HepG2 (cell line): ENCODE results near the gene TBCD. TPM values are rescaled to one million over a fixed set of nuclear protein-coding genes. Genes with fewer than 3 reads are reported as not detected.
A peak's percentile ranks its signal among the peaks of the same experiment; 100 is the strongest.

ENCODE experiments used
- GFI1 ChIP-seq: sonication (generic); formaldehyde crosslinking; IDR thresholded peaks from 2 replicates; pipeline ENCODE4 v1.5.0; 2020; ENCODE audit warnings: missing genetic modification reagents, mild to moderate bottlenecking, borderline replicate concordance
- IRF2 ChIP-seq: IDR thresholded peaks from 2 replicates; pipeline ENCODE4 v1.6.1; 2018; ENCODE audit warnings: missing genetic modification reagents, missing compliant biosample characterization
- SNRNP70 ChIP-seq: fragments of 200-400 bp; formaldehyde crosslinking; IDR thresholded peaks from 2 replicates; pipeline ENCODE4 v1.6.1; 2017; ENCODE audit warnings: mild to moderate bottlenecking, low read depth, low read length, moderate library complexity
- ZBTB38 ChIP-seq: sonication (generic); formaldehyde crosslinking; IDR thresholded peaks from 2 replicates; pipeline ENCODE4 v1.5.1; 2020; ENCODE audit warnings: mild to moderate bottlenecking, missing genetic modification reagents
- ZBTB42 ChIP-seq: sonication (generic); formaldehyde crosslinking; IDR thresholded peaks from 2 replicates; pipeline ENCODE4 v1.5.0; 2020; ENCODE audit warnings: mild to moderate bottlenecking, missing genetic modification reagents
- ZNF124 ChIP-seq: sonication (generic); formaldehyde crosslinking; IDR thresholded peaks from 2 replicates; pipeline ENCODE4 v1.4.0; 2020; ENCODE audit warnings: missing genetic modification reagents
- ZNF230 ChIP-seq: sonication (generic); formaldehyde crosslinking; IDR thresholded peaks from 2 replicates; pipeline ENCODE4 v1.4.0; 2020; ENCODE audit warnings: mild to moderate bottlenecking, missing genetic modification reagents
- ZNF337 ChIP-seq: sonication (generic); formaldehyde crosslinking; IDR thresholded peaks from 2 replicates; pipeline ENCODE4 v1.5.1; 2020; ENCODE audit warnings: missing genetic modification reagents, low read depth, mild to moderate bottlenecking, borderline replicate concordance
- ZNF543 ChIP-seq: sonication (generic); formaldehyde crosslinking; IDR thresholded peaks from 2 replicates; pipeline ENCODE4 v1.4.0; 2020; ENCODE audit warnings: mild to moderate bottlenecking, missing genetic modification reagents
- ZNF572 ChIP-seq: sonication (generic); formaldehyde crosslinking; IDR thresholded peaks from 2 replicates; pipeline ENCODE4 v1.5.1; 2020; ENCODE audit warnings: mild to moderate bottlenecking, missing genetic modification reagents
- ZNF772 ChIP-seq: sonication (generic); formaldehyde crosslinking; IDR thresholded peaks from 2 replicates; pipeline ENCODE4 v1.5.0; 2020; ENCODE audit warnings: mild to moderate bottlenecking, missing genetic modification reagents
- polyA plus RNA-seq, 8 experiments: library from polyadenylated mRNA; depleted of rRNA in 3 of 8; stranded (reverse) in 7 of 8; unstranded in 1 of 8; fragments of >200 nt; fragmentation: Illumina TruSeq in 4 of 8; extraction: Trizol in 4 of 8; gene quantifications; 2 replicates each; pipeline versions ENCODE4 v1.2.1 to v1.2.3, GENCODE V29; 2011 to 2016; ENCODE audit warnings: low read depth in 4 of 8, missing spikeins in 1 of 8, mixed read lengths in 1 of 8; ENCODE audit not compliant: insufficient read depth in 1 of 8
- total RNA-seq, 5 experiments: library from RNA; depleted of rRNA; stranded (reverse); fragments of >200 nt; fragmentation: Illumina TruSeq; extraction: Trizol; gene quantifications; 2 replicates each; pipeline ENCODE4 v1.2.3, GENCODE V29; 2016; ENCODE audit warnings: low read depth in 1 of 5
- TF ChIP-seq, protein P1 (sequence below): sonication (generic); formaldehyde crosslinking; IDR thresholded peaks from 2 replicates; pipeline ENCODE4; 2020; ENCODE audit warnings: missing genetic modification reagents, mild to moderate bottlenecking, borderline replicate concordance
- TF ChIP-seq, protein P2 (sequence below): sonication (generic); formaldehyde crosslinking; IDR thresholded peaks from 2 replicates; pipeline ENCODE4 v1.8.1; 2023; ENCODE audit warnings: missing genetic modification reagents, mild to moderate bottlenecking, borderline replicate concordance
- TF ChIP-seq, protein P3 (sequence below): sonication (generic); formaldehyde crosslinking; IDR thresholded peaks from 2 replicates; pipeline ENCODE4 v1.4.0; 2020; ENCODE audit warnings: mild to moderate bottlenecking, missing genetic modification reagents
- TF ChIP-seq, protein P4 (sequence below): sonication (generic); formaldehyde crosslinking; IDR thresholded peaks from 2 replicates; pipeline ENCODE4 v1.5.1; 2020; ENCODE audit warnings: missing genetic modification reagents, mild to moderate bottlenecking, borderline replicate concordance
- TF ChIP-seq, protein P5 (sequence below): sonication (generic); formaldehyde crosslinking; IDR thresholded peaks from 2 replicates; pipeline ENCODE4 v1.8.0; 2022; ENCODE audit warnings: low read depth, missing genetic modification reagents

Gene TBCD
- total and polyA plus RNA-seq, 2 of the 13 experiments (the other 11 are each of a cell fraction or from before 2014, with no cell fraction given): 33.9 to 54.8 TPM

DNA sequence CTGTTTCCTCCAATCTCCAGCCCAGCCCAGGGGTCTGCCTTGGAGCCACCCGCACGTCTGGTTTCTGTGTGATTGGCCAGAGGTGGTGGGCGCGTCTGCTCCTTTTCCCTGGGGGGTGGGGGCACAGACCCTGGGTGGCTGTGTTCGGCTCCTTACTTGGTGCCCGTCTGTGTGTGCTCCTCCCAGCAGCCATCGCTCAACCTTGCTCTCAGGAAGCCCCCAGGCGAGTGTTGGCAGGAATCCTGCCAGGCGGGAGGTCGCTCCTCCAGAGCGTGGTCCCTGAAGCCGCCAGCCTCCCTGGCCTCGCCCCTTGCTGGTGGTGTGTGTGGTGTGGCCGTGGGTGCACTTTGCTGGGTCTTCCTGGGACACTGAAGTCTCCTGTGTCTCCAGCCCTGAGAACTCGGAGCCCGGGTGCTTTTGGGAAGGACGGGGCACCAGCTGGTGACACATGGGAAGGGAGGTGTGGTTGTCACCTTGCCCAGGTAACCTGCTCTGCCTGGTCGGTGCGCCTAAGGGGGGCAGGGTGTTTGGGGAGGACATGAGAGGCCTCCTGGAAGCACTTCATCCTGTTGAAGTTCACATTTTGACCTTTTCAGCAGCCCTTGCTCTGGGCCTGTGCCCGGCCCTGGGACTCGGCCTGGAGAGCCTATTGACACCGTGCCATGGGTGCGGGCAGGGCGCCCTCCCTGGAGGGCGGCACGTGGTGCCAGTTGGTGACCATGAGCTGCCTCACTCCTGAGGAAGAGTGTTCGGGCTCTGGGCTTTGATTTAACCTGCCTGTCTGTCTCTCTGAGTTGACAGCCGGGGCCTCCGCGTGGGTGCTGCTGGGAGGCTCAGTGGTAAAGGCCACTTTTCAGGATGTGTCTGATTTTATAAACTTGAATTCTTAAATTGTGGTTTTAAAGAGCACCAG is 137.0 kb downstream of the TBCD start (continued):
- TF ChIP-seq, protein P1, sequence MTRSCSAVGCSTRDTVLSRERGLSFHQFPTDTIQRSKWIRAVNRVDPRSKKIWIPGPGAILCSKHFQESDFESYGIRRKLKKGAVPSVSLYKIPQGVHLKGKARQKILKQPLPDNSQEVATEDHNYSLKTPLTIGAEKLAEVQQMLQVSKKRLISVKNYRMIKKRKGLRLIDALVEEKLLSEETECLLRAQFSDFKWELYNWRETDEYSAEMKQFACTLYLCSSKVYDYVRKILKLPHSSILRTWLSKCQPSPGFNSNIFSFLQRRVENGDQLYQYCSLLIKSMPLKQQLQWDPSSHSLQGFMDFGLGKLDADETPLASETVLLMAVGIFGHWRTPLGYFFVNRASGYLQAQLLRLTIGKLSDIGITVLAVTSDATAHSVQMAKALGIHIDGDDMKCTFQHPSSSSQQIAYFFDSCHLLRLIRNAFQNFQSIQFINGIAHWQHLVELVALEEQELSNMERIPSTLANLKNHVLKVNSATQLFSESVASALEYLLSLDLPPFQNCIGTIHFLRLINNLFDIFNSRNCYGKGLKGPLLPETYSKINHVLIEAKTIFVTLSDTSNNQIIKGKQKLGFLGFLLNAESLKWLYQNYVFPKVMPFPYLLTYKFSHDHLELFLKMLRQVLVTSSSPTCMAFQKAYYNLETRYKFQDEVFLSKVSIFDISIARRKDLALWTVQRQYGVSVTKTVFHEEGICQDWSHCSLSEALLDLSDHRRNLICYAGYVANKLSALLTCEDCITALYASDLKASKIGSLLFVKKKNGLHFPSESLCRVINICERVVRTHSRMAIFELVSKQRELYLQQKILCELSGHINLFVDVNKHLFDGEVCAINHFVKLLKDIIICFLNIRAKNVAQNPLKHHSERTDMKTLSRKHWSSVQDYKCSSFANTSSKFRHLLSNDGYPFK (CRISPR knock-in tag): peak; percentile 33; the same call in 1 of the 2 replicates
- TF ChIP-seq ZNF772 (CRISPR knock-in tag) (no peak; the same call in 1 of the 2 replicates), ZNF124 (CRISPR knock-in tag) (no peak), ZNF337 (CRISPR knock-in tag) (0 out of 2 replicates have a peak, but pooled peaks have one; percentile 37), GFI1 (CRISPR knock-in tag) (peak; percentile 85), IRF2 (CRISPR knock-in tag) (no peak), SNRNP70 (no peak), ZNF230 (CRISPR knock-in tag) (no peak), ZNF572 (CRISPR knock-in tag) (peak; percentile 32; the same call in 1 of the 2 replicates), ZNF543 (CRISPR knock-in tag) (0 out of 2 replicates have a peak, but pooled peaks have one; percentile 48), ZBTB42 (CRISPR knock-in tag) (no peak), ZBTB38 (peak; percentile 95)
- TF ChIP-seq, protein P2, sequence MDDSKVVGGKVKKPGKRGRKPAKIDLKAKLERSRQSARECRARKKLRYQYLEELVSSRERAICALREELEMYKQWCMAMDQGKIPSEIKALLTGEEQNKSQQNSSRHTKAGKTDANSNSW (CRISPR knock-in tag): no peak
- TF ChIP-seq, protein P3, sequence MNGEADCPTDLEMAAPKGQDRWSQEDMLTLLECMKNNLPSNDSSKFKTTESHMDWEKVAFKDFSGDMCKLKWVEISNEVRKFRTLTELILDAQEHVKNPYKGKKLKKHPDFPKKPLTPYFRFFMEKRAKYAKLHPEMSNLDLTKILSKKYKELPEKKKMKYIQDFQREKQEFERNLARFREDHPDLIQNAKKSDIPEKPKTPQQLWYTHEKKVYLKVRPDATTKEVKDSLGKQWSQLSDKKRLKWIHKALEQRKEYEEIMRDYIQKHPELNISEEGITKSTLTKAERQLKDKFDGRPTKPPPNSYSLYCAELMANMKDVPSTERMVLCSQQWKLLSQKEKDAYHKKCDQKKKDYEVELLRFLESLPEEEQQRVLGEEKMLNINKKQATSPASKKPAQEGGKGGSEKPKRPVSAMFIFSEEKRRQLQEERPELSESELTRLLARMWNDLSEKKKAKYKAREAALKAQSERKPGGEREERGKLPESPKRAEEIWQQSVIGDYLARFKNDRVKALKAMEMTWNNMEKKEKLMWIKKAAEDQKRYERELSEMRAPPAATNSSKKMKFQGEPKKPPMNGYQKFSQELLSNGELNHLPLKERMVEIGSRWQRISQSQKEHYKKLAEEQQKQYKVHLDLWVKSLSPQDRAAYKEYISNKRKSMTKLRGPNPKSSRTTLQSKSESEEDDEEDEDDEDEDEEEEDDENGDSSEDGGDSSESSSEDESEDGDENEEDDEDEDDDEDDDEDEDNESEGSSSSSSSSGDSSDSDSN (CRISPR knock-in tag): peak; percentile 55
- TF ChIP-seq, protein P4, sequence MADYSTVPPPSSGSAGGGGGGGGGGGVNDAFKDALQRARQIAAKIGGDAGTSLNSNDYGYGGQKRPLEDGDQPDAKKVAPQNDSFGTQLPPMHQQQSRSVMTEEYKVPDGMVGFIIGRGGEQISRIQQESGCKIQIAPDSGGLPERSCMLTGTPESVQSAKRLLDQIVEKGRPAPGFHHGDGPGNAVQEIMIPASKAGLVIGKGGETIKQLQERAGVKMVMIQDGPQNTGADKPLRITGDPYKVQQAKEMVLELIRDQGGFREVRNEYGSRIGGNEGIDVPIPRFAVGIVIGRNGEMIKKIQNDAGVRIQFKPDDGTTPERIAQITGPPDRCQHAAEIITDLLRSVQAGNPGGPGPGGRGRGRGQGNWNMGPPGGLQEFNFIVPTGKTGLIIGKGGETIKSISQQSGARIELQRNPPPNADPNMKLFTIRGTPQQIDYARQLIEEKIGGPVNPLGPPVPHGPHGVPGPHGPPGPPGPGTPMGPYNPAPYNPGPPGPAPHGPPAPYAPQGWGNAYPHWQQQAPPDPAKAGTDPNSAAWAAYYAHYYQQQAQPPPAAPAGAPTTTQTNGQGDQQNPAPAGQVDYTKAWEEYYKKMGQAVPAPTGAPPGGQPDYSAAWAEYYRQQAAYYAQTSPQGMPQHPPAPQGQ (CRISPR knock-in tag): no peak
- TF ChIP-seq, protein P5, sequence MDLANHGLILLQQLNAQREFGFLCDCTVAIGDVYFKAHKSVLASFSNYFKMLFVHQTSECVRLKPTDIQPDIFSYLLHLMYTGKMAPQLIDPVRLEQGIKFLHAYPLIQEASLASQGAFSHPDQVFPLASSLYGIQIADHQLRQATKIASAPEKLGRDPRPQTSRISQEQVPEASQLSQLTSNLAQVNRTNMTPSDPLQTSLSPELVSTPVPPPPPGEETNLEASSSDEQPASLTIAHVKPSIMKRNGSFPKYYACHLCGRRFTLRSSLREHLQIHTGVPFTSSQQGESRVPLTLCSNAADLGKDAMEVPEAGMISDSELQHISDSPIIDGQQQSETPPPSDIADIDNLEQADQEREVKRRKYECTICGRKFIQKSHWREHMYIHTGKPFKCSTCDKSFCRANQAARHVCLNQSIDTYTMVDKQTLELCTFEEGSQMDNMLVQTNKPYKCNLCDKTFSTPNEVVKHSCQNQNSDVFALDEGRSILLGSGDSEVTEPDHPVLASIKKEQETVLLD (CRISPR knock-in tag): no peak
